Fibroblast of skin of scalp (primary cell): ENCODE measurements around the gene GFI1B.
"Not testable (repeated sequence)": the region's sequence is repeated elsewhere in the genome, so short reads cannot be mapped to it uniquely, and the experiment has no call there.

ENCODE experiments used
- DNase-seq: peaks from one replicate; pipeline ENCODE4 v3.0.0-alpha.2; 2013

The GFI1B gene

GRCh38 chr9:132969783-132970182 lies 8.7 kb upstream of the GFI1B start:
- no peak for DNase-seq

DNA sequence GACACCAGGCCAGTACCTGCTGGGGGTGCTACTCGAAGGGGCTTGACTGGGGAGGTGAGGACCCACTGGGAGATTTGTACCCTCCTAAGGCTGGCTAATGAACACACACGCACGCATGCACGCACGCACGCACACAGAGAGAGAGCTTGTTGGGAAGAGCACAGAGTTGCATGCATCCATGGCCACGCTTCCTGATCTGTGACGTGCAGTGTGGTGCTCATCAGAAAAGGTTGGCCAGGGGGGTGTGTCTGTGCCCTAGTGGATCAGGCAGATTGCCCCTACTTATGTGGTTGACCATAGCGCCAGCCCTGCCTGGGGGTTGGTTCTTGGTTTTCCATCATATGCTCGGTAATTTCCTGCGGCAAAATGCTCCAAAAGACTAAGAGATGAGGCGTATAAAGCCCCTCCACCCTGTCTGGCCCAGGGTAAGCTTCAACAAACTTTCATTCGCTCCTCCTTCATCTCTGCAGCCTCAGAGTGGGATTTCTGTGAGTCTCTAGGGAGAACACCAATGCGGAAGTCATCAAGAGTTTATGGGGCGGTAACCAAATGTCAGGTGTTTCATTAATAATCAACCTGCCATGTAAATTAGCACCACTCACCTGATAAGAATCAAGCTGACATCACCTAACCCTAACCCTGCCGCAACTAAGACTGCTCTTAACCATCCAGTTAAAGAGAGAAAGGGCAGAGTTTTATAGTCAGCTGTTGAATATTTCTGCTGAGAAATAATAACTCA lies 8.0 kb upstream of the GFI1B start:
- no peak for DNase-seq

DNA sequence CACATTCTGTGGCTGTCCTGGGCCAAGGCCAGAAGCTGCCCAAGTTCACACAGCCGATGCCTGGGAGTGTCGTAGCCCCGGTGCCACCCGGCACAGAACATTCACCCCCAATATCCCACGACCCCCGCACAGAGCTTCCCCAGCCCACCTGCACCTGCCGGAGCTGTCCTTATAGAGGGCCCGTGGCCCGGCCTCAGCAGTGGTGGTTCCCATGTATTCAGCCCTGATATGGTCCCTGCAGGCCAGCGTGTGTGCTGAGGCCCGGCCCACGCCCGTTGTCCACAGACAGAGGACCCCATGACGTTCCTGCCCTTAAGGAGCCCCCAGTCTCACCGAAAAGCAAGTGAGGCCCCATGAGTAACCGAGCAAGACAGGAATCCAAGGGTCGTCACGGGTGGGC lies 5.3 kb upstream of the GFI1B start:
- no peak for DNase-seq

- DNase-seq = peak; percentile 18
These were observed 4.8 kb upstream of the GFI1B start for GRCh38 chr9:132973713-132974112.

GRCh38 chr9:132975961-132976360 lies 2.5 kb upstream of the GFI1B start:
- no peak for DNase-seq

- no peak for DNase-seq
These were observed 1.9 kb upstream of the GFI1B start for GRCh38 chr9:132976571-132976970.

GRCh38 chr9:132978112-132978450 lies 413 bp upstream of the GFI1B start:
- no peak for DNase-seq

GRCh38 chr9:132980157-132980556 lies 1.7 kb downstream of the GFI1B start:
- DNase-seq = no peak

DNA sequence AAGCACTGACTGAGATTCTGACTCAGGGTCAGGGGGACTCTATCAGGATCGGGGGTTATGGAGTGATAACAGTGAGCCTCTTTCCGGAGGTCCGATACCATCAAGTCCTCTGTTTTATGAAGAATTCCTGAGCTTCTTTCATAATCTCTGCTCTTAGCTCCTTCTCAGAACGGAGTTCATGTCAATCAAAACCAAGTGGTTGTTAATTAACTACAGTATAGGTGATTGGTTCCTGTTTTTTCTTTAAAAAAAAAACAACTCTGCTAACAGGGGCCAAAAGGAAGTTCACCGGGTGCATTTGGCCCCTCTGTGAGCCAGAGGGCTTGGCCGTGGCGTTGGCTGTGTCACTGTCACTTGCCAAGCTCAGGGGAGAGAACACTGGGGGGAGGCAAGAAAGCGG lies 4.0 kb downstream of the GFI1B start:
- no peak for DNase-seq

DNA sequence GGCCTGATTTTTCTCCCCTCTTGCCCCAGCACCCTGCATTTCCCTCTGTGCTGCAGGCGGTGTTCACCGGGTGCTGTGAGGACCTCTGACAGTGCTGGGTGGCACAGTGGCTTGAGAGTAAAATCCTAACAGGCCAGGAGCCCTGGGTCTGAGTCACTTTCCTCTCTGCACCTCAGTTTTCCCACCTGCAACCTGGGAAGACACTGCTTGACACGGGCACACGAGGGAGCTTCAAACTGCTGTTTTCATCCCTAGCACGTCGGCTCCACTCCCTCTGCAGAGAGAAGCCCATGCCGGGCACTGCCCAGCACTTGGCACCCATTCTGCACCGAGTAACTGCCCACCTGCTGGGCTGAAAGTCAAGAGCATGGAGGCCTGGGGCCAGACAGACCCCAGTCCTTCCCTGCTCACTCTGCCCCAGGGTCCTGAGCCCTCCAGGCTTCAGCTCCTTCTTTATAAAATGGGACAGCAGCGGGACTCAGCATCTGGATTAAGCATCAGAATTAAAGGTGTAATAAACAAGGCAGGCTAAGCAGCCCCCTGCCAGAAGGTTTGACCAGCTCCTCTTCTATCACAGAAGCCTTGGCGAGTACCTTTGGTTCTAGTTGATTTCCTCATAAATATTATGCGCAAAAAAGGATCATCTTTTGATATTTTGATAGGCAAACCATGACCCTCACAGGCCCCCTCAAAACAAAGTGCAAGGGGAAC lies 5.2 kb downstream of the GFI1B start:
- DNase-seq = no peak

- no peak for DNase-seq
These were observed 5.9 kb downstream of the GFI1B start for GRCh38 chr9:132984202-132985070.

- DNase-seq = no peak
These were observed 6.5 kb downstream of the GFI1B start for GRCh38 chr9:132985071-132985350.

GRCh38 chr9:132985489-132985888 lies 7.0 kb downstream of the GFI1B start:
- no peak for DNase-seq

DNA sequence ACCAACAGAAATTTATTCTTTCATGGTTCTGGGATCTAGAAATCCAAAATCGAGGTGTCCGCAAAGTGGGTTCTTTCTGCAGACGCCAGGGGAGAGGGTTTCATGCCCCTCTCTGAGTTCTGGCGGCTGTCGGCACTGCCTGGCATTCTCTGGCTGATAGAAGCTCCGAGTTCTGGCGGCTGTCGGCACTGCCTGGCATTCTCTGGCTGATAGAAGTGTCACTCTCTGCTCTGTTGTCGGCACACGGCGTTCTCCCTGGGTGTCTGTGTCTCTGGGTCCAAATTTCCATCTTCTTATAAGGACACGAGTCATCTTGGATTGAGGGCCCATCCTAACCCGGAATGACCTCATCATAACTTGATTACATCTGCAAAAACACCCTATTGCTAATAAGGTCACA lies 7.6 kb downstream of the GFI1B start:
- DNase-seq = no peak

GRCh38 chr9:132986640-132987620 lies 8.4 kb downstream of the GFI1B start:
- DNase-seq = no peak

DNA sequence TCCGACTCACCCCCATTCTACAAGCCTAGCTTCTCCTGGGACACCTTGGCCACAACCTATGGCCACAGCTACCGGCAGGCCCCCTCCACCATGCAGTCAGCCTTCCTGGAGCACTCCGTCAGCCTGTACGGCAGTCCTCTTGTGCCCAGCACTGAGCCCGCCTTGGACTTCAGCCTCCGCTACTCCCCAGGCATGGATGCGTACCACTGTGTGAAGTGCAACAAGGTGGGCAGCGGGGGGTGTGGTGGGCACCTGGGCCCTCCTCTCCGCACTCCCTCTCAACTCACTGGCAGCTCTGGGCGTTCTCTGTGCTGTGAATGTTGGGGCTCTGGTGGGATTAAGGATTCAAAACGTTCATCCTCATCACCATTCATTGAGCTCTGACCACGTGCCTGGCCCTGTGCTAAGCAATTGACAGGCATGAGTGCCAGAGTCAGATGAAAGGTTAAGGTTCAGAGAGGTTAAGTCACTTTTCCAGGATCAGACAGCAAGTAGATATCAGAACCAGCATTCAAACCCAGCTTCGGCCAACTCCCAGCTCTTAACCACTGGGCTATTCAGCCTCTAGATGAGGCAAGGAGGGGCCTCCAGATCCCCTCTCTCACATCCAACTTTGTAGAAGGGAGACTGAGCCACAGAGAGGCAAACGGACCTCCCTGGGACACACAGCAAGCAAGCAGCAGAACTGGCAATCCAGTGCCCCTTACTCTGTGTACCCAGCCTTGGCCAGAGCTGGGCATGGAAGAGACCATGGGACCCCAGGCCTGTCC lies 9.9 kb downstream of the GFI1B start:
- no peak for DNase-seq

DNA sequence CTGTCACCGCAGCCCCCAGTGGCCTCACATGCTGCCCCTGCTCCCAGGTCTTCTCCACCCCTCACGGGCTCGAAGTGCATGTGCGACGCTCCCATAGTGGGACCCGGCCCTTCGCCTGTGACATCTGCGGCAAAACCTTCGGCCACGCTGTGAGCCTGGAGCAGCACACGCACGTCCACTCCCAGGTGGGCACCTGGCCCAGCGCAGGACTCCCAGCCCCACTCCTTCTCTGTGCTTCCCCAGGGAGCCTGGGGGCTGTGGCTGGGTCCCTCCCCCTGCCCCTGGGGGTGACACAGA lies 10.5 kb downstream of the GFI1B start:
- DNase-seq = no peak

DNA sequence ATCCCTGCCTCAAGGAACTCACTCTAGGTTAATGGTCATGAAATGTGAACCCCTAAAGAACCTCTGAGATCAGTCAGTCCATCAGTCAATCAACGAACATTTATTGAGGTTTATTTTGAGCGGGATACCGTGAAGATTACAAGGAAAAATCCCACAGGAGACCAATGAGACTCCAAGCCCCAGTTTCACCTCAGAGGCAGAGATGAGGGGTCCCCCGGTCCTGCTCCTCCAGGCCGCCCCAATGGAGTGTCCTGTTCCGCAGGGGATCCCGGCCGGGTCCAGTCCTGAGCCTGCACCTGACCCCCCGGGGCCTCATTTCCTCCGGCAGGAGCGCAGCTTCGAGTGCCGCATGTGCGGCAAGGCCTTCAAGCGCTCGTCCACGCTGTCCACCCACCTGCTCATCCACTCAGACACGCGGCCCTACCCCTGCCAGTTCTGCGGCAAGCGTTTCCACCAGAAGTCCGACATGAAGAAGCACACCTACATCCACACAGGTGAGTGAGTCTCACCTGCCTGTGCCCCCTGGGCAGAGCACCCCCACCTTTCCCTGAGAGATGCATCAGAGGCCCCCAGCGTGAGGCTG lies 11.0 kb downstream of the GFI1B start:
- DNase-seq = no peak

DNA sequence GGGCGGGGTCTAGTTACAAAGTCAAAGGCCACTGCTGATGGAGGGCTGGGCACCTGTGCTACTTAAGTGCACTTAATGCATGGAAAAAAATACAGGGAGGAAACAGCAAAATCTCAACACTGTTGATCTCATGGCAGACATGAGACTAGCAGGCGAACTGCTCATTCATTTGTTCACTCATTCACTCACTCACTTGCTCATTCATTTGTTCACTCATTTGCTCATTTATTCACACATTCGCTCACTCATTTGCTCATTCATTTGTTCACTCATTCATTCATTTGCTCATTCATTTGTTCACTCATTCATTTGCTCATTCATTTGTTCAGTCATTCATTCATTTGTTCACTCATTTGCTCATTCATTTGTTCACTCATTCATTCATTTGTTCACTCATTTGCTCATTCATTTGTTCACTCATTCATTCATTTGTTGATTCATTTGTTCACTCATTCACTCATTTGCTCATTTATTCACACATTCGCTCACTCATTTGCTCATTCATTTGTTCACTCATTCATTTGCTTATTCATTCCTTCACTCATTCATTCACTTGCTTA lies 11.6 kb downstream of the GFI1B start:
- DNase-seq = not testable (repeated sequence)

DNA sequence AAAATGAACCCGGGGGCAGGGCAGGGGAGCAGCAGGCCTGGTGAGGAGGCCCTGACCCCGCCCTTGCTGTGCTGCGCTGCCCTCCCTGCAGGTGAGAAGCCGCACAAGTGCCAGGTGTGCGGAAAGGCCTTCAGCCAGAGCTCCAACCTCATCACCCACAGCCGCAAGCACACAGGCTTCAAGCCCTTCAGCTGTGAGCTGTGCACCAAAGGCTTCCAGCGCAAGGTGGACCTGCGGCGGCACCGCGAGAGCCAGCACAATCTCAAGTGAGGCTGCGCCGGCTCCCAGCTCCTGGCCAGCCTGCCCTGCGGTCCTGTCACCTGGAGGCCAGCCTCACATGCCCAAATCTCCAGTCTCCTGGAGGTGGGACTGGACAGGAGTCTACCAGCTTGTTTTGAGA lies 12.3 kb downstream of the GFI1B start:
- no peak for DNase-seq
